VCaP (cell line): ENCODE data around the gene XPO6.

Experiments
- H3K27ac ChIP-seq: fragments of 450-650 bp; 2 replicates; pipeline ENCODE4 v1.5.1; 2017
- TF ChIP-seq, protein P1 (sequence below): fragments of 450-650 bp; conservative IDR thresholded peaks from 2 replicates; pipeline ENCODE4 v1.5.1; 2017; ENCODE audit warnings: mild to moderate bottlenecking, moderate library complexity

The XPO6 gene

DNA sequence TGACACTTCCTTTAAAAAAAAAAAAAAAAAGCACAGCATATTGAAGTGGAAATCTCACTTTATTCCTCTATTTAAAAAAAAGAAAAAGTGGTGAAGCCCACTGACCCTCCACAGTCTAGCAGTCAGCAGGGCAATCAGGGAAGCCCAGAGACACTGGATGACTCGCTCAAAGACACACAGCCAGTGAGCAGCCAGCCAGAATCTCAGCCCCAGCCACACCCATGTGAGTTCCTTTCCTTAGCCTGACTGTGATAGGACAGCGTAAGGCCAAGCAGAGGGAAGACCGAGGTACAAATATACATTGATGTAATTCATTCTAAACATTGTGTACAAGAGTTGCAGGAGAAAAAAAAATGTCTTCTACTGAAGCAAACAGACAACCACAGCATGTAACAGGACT lies 22.5 kb downstream of the XPO6 start:
- H3K27ac ChIP-seq = no peak overlapping the region
- TF ChIP-seq, protein P1, sequence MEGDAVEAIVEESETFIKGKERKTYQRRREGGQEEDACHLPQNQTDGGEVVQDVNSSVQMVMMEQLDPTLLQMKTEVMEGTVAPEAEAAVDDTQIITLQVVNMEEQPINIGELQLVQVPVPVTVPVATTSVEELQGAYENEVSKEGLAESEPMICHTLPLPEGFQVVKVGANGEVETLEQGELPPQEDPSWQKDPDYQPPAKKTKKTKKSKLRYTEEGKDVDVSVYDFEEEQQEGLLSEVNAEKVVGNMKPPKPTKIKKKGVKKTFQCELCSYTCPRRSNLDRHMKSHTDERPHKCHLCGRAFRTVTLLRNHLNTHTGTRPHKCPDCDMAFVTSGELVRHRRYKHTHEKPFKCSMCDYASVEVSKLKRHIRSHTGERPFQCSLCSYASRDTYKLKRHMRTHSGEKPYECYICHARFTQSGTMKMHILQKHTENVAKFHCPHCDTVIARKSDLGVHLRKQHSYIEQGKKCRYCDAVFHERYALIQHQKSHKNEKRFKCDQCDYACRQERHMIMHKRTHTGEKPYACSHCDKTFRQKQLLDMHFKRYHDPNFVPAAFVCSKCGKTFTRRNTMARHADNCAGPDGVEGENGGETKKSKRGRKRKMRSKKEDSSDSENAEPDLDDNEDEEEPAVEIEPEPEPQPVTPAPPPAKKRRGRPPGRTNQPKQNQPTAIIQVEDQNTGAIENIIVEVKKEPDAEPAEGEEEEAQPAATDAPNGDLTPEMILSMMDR = no peak

DNA sequence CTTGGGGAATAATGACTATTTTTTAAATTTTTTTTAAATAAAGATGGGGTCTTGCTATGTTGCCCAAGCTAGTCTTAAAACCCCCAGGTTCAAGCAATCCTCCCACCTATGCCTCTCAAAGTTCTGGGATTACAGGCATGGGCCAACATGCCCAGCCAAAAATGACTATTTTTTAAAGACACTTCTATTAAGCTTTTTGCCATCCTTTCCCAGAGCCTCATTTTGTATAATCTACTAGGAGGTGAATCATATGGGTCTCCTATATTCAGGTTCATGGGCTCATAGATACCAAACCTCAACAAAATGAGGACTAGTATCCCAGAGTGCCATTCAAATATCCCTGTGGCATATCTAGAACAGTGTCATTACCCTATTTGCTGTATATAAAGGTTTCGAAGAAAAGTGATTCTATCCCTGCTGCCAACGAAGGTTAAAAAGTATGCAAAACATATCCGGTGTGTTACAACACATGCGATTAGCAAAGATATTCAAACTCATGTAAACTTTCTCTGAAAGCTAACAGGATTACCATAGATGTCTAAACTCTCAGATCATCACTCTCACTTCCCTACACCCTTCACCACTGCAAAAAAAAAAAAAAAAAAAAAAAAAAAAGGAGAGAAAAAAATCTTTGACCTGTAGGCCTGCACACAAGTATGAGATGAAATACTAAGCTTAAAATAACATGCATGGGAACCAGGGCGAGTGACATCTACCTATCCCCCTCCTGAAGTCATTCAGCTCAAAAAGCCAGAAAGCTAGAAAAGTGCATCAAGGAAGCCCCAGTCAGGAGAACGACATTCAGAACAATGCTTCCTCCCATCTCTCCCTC lies 23.5 kb downstream of the XPO6 start:
- H3K27ac ChIP-seq = no peak overlapping the region
- TF ChIP-seq, protein P1 = no peak

DNA sequence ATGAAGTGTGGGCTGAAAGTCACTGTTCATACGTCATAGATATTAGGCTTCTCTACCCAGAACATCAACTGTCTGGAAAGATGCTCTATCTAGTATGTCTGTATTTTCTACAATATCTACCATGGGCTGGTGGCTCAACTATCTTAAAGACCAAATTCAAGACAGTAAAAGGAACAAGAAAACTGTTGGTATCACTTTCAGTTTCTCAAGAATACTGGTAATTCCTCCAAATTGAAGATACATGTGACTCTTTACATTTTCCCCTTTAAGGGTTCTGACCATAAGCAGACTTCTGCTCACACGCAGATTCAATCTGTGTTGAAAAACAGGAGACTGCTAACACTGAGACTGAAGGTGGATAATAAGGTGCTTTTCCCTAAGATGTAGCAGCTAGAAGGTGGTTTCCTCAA lies 24.2 kb downstream of the XPO6 start:
- H3K27ac ChIP-seq = no peak overlapping the region
- TF ChIP-seq, protein P1 = no peak

DNA sequence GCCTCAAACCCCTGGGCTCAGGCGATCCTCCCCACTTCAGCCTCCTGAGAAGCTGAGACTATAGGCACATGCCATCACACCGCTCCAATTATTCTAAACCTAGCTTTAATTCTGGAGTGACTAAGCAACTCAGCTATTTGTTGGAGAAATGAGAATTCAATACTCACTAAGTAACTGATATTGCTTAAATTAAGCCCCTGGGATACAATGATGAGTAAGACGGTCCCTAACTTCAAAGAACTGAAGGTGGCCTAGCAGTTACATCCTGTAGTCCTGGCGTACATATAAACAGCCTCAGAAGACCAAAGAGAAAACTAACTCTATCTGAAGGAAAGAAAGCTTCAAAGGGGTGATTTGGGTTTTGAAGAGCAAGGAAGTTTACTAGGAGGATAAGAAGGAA lies 25.0 kb downstream of the XPO6 start:
- H3K27ac ChIP-seq = no peak overlapping the region
- TF ChIP-seq, protein P1 = no peak

DNA sequence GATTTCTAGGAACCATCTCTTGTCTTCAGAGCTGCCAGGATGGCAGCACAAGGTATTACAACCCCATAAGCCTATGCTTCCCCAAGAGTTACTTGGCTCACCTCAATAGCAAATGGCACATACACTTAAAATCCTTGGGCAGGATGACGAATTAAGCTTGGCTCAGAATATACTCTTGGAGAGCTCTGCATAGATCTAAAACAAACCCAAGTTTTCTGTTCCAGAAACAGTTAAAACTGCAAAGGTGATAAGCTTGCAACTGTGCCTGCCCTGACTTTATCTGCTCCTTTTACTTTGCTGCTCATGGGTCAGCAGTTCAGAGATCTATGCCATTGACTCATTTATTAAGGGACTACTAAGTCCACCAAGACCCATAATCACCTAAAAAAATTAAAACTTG lies 26.1 kb downstream of the XPO6 start:
- TF ChIP-seq, protein P1 = no peak
- no peak overlapping the region for H3K27ac ChIP-seq

DNA sequence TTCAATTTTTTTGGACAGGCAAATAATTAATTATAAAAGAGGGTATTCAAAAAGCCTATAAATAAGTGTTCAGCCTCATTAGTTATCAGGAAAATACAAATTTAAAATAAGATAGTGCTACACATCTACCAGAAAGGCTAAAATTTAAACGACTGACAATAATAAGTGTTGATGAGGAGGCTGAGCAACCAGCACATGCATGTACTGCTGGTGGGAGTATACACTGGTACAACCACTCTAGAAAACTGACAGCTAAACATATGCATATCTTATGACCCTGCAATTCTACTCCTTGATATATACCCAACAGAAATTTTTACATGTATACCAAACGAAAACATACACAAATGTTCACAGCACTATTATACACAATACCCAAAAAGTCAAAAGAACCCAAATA lies 27.1 kb downstream of the XPO6 start:
- TF ChIP-seq, protein P1 = no peak
- H3K27ac ChIP-seq = no peak overlapping the region

DNA sequence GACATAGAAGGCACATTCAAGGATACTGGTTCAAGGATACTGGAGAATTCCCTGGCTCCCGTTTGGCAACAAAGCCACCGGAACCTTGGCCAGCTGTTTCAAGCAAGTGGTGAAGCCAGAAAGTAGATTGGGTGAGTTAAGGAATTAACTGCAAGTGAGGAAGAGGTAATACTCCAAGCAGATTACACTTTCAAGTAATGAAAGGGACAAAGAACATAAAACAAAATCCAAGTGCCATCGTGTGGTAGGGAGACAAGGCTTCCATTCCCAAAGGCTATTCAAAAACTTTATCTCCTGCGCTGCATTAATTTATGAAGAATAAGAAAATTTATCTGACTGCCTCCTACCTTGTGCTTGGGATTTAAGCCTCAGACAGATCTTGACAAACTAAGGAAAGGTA lies 27.8 kb downstream of the XPO6 start:
- H3K27ac ChIP-seq = no peak overlapping the region
- TF ChIP-seq, protein P1 = no peak
